Right kidney (tissue), 1 donor: Measurements from ENCODE around the gene BCL2.
"Not testable (repeated sequence)": the region's sequence is repeated elsewhere in the genome, so short reads cannot be mapped to it uniquely, and the experiment has no call there.

Experiments
- DNase-seq: peaks from one replicate; pipeline ENCODE4 v3.0.0-alpha.2; 2016

Gene BCL2

GRCh38 chr18:63201456-63201855 lies 118.1 kb downstream of the BCL2 start:
- DNase-seq: not testable (repeated sequence)

- DNase-seq: peak; percentile 34
Observed at GRCh38 chr18:63199743-63200241, 119.8 kb downstream of the BCL2 start.

GRCh38 chr18:63198868-63199742 lies 120.5 kb downstream of the BCL2 start:
- DNase-seq: no peak

- no peak for DNase-seq
Observed at GRCh38 chr18:63198098-63198760, 121.3 kb downstream of the BCL2 start.

- DNase-seq: peak; percentile 37
Observed at GRCh38 chr18:63197246-63197869, 122.2 kb downstream of the BCL2 start.

GRCh38 chr18:63195326-63196159 lies 124.0 kb downstream of the BCL2 start:
- DNase-seq: no peak

GRCh38 chr18:63192885-63193349 lies 126.7 kb downstream of the BCL2 start:
- DNase-seq: no peak

GRCh38 chr18:63192126-63192884 lies 127.3 kb downstream of the BCL2 start:
- no peak for DNase-seq

- no peak for DNase-seq
Observed at GRCh38 chr18:63191413-63191812, 128.2 kb downstream of the BCL2 start.

GRCh38 chr18:63190838-63191237 lies 128.7 kb downstream of the BCL2 start:
- not testable (repeated sequence) for DNase-seq

GRCh38 chr18:63189817-63190216 lies 129.8 kb downstream of the BCL2 start:
- DNase-seq: no peak

GRCh38 chr18:63189041-63189440 lies 130.5 kb downstream of the BCL2 start:
- no peak for DNase-seq

- no peak for DNase-seq
Observed at GRCh38 chr18:63187791-63188460, 131.6 kb downstream of the BCL2 start.

GRCh38 chr18:63187223-63187574 lies 132.4 kb downstream of the BCL2 start:
- no peak for DNase-seq

GRCh38 chr18:63186520-63187222 lies 132.9 kb downstream of the BCL2 start:
- no peak for DNase-seq

GRCh38 chr18:63185984-63186383 lies 133.6 kb downstream of the BCL2 start:
- no peak for DNase-seq

- no peak for DNase-seq
Observed at GRCh38 chr18:63183952-63184770, 135.4 kb downstream of the BCL2 start.

- no peak for DNase-seq
Observed at GRCh38 chr18:63183378-63183777, 136.2 kb downstream of the BCL2 start.

- DNase-seq: no peak
Observed at GRCh38 chr18:63182861-63183260, 136.7 kb downstream of the BCL2 start.
